Measurements from ENCODE around the gene HPSE.

The HPSE gene

GRCh38 chr4:83247415-83248357, 87.0 kb downstream of the HPSE start:
- DNase-seq (ENCODE audit: low spot score) = no peak
